HG02970 (cell line): ENCODE results near the gene PLCH1.

Experiments
- ATAC-seq: cut with Tn5 transposase; IDR thresholded peaks from one replicate; pipeline ENCODE4 v1.9.1; 2021; ENCODE audit warnings: mild to moderate bottlenecking, moderate library complexity, moderate number of reproducible peaks; ENCODE audit not compliant: unreplicated experiment, low FRiP score

PLCH1 gene

GRCh38 chr3:155744626-155745324 is at the start of gene PLCH1:
TSS of gene PLCH1 (minus strand) at chr3:155745071. CDS start at chr3:155704224, 40,847 bp downstream.
- ATAC-seq: peak; percentile 64

GRCh38 chr3:155792532-155792931 is 47.7 kb upstream of the PLCH1 start:
- no peak for ATAC-seq

GRCh38 chr3:155791190-155791589 is 46.3 kb upstream of the PLCH1 start:
- no peak for ATAC-seq

- ATAC-seq: no peak
Measured at GRCh38 chr3:155790272-155790925, 45.5 kb upstream of the PLCH1 start.

- no peak for ATAC-seq
Measured at GRCh38 chr3:155785662-155786295, 40.9 kb upstream of the PLCH1 start.

GRCh38 chr3:155782390-155782953 is 37.6 kb upstream of the PLCH1 start:
- ATAC-seq: no peak

GRCh38 chr3:155780291-155780690 is 35.4 kb upstream of the PLCH1 start:
- no peak for ATAC-seq

GRCh38 chr3:155778462-155778861 is 33.6 kb upstream of the PLCH1 start:
- ATAC-seq: no peak

- ATAC-seq: no peak
Measured at GRCh38 chr3:155772801-155773200, 27.9 kb upstream of the PLCH1 start.

- ATAC-seq: no peak
Measured at GRCh38 chr3:155771126-155771525, 26.3 kb upstream of the PLCH1 start.

GRCh38 chr3:155766206-155766605 is 21.3 kb upstream of the PLCH1 start:
- no peak for ATAC-seq

- ATAC-seq: no peak
Measured at GRCh38 chr3:155763870-155764463, 19.1 kb upstream of the PLCH1 start.

GRCh38 chr3:155760653-155761052 is 15.8 kb upstream of the PLCH1 start:
- ATAC-seq: no peak

GRCh38 chr3:155757577-155757976 is 12.7 kb upstream of the PLCH1 start:
- ATAC-seq: no peak

GRCh38 chr3:155753038-155753639 is 8.3 kb upstream of the PLCH1 start:
- ATAC-seq: no peak

- no peak for ATAC-seq
Measured at GRCh38 chr3:155748611-155749365, 3.9 kb upstream of the PLCH1 start.

GRCh38 chr3:155747946-155748290 is 3.0 kb upstream of the PLCH1 start:
- no peak for ATAC-seq

GRCh38 chr3:155747286-155747945 is 2.5 kb upstream of the PLCH1 start:
- no peak for ATAC-seq

GRCh38 chr3:155746703-155747102 is 1.8 kb upstream of the PLCH1 start:
- no peak for ATAC-seq
